SK-N-MC (cell line): Measurements from ENCODE around the gene SYCN.

Experiments
- EZH2 ChIP-seq: fragments of 200-600 bp; sonication (generic); IDR thresholded peaks from one replicate; pipeline ENCODE4 v1.6.1; 2017; ENCODE audit warnings: antibody characterized with exemption
- POLR2AphosphoS5 ChIP-seq: IDR thresholded peaks from 2 replicates; pipeline ENCODE4 v1.6.1; 2012; ENCODE audit warnings: mild to moderate bottlenecking, low read depth, low read length, borderline replicate concordance

GRCh38 chr19:39156326-39157230 lies 47.5 kb downstream of the SYCN start:
- no peak for TF ChIP-seq EZH2
- no peak for TF ChIP-seq POLR2AphosphoS5
